CD4-positive, alpha-beta T cell treated with Interleukin-17A for 4 hours (primary cell): Measurements from ENCODE around the gene SCRT2.

Experiments used
- DNase-seq: peaks from one replicate; pipeline ENCODE4 v3.0.0-alpha.2; 2020; ENCODE audit warnings: mixed read lengths

Gene SCRT2

GRCh38 chr20:623021-623420 is 52.6 kb downstream of the SCRT2 start:
- no peak for DNase-seq

DNA sequence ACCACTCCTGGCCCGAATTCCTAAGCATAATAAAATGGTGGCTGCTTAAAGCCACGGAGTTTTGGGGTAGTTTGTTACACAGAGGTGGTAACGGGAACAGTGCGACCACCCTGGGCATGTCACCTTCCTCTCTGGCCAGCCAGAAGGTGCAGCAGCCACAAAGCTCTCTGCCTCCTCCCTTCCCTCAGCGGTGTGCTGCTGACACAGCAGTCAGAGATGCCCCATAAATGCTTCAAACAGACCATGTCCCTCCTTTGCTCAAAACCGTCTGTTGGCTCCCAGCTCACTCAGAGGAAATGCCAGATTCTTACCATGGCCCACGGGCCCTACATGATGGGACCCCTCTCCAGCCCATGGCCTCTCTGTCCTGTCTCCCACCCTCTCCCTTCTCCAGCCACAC is 53.4 kb downstream of the SCRT2 start:
- DNase-seq: no peak

DNA sequence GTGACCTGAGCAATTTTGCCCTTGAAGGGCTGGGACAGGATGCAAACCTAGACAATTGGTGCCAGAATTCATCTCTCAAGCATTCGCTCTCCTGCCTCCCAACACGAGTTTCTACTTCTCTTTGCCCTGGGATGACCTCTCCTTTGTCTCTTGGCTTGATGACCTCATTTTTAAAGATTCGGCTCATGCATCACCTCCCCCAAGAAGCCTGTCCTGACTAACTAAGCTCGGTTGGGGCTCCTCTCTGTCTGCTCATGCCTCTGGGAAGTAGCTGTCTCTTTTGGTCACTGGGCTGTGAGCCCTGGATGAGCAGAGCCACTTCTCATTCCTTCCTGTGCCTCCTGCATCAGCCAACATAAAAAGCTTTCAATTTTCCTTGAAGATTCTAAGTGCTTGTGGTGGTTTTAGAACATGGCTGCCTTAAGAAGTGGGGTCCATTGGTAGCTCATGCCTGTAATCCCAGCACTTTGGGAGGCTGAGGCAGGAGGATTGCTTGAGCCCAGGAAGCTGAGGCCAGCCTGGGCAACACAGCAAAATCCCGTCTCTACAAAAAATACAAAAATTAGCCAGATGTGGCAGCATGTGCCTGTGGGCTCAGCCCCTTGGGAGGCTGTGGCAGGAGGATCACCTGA is 54.4 kb downstream of the SCRT2 start:
- no peak for DNase-seq

DNA sequence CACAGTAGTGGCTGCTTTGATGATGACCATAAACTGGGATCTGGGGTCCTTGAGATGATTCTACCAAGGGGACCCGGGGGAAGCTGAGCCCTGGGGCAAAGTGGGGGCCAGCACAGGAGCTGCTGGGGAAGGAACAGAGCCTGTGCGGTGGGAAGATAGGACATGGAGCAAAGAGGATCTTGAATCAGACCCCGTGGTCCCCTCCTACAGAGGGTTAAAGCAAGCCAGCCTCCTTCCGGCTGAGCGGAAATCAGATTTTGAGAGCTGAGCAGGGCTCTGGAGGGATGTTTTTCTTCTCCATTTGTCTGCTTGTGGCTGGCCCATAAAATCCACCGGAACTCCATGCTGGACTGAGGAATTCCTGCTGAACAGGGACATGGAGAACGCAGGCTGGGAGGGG is 55.4 kb downstream of the SCRT2 start:
- no peak for DNase-seq

GRCh38 chr20:618980-619379 is 56.6 kb downstream of the SCRT2 start:
- no peak for DNase-seq

- DNase-seq: no peak
These were observed 57.5 kb downstream of the SCRT2 start for GRCh38 chr20:617934-618690.

DNA sequence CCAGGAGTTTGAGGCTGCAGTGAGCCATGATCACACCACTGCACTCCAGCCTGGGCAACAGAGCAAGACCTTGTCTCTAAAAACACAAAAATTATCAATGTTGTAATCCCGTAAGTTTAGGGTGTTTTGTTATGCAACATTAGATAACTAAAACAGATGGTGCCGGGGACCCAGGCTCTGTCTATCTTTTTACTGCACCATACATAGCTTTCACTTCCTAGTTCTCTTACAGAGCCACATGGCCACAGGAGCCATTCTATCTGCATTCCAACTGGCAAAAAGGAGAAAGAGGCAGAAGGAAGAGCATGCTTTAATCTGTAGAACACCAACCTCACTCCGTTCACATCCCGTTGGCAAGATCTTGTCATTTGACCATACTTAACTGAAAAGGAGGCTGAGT is 60.1 kb downstream of the SCRT2 start:
- no peak for DNase-seq

DNA sequence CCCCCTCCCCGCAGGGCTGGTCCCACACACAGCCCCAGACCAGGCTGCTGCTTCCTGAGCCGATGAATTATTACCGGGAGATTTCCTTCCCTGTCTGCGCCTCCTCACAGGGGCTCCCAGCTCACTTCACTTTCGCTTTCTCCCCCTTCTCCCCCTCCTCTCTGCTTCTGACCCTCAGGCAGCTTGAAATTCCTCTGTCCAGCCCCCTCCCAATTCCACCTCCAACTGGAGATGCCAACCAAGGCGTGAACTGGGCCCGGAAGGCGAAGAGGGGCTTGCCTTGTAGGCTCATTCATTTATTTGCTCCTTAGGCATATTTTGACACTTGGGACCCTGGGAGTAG is 63.8 kb downstream of the SCRT2 start:
- DNase-seq: no peak
